Spleen (tissue), 7 donors: ENCODE results near the gene ZNF227.

Source experiments
- CTCF ChIP-seq, 11 experiments: fragments of 200-600 bp in 7 of 11; fragments of 450-650 bp in 4 of 11; sonication (generic) in 4 of 11; IDR thresholded peaks in 8 of 11; conservative IDR thresholded peaks in 3 of 11; 1 replicate in 7 of 11; 2 replicates in 4 of 11; pipeline versions ENCODE4 v1.4.0 to v1.8.0; 2016 to 2021; ENCODE audit warnings: antibody characterized with exemption in 11 of 11, inconsistent platforms in 4 of 11, mild to moderate bottlenecking in 1 of 11
- POLR2AphosphoS5 ChIP-seq, 3 donors: sonication (generic); formaldehyde crosslinking; IDR thresholded peaks; one replicate each; pipeline ENCODE4 v1.5.1; 2017; ENCODE audit warnings: antibody characterized with exemption in 3 of 3
- donor health status: DM: no; HTN: no; CAD: no; lungs with moderate emphysema.
- donor health status: DM: no; HTN: no; CAD: no.
- donor health status: DM: no; HTN: no; CAD: no.

DNA sequence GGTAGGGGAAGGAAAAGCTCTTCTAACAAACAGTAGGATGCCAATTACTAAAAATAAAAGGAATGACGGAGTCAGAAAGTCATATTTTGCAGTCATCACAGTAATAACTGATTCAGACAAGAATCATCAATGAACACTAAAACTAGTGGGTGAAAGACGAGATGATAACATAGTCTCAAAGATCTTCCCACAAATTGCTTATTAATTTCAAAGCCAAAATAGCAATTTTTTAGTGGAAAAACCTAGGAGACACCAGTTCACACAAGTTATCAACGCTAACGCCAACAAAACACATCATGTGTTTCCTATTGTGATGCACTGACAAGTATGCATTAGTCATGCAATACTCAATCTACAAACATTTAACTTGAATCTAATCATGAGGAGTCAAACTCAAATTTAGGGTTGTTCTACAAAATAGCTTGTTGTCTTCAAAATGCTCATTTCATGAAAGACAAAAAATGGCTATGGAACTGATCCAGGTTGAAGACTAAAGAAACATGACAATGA lies 65.9 kb downstream of the ZNF227 start:
- TF ChIP-seq CTCF (IDR thresholded peaks at IDR 0.05 in 8 of 11, conservative IDR thresholded peaks at IDR 0.05 in 3 of 11) (no peak), POLR2AphosphoS5 (IDR thresholded peaks at IDR 0.05) (no peak)
